H9 (cell line): Measurements from ENCODE around the gene AP4B1. TPM values are rescaled to one million over a fixed set of nuclear protein-coding genes. Genes with fewer than 3 reads are reported as not detected.

Experiments
- DNase-seq: peaks from one replicate; pipeline ENCODE4 v3.0.0-alpha.2; 2017
- H2AFZ ChIP-seq: one replicate; pipeline ENCODE4 v1.6.1; 2013; ENCODE audit warnings: mild to moderate bottlenecking, low read length, control low read depth, moderate library complexity
- H2AK5ac ChIP-seq: 2 replicates; pipeline ENCODE4 v1.6.1; 2013; ENCODE audit warnings: low read length, control low read depth, mixed read lengths; ENCODE audit not compliant: insufficient read length
- H2BK120ac ChIP-seq: one replicate; pipeline ENCODE4 v1.6.1; 2013; ENCODE audit warnings: low read depth, mild to moderate bottlenecking, low read length, control low read depth, inconsistent platforms; ENCODE audit not compliant: poor library complexity, severe bottlenecking
- H2BK12ac ChIP-seq: 2 replicates; pipeline ENCODE4 v1.6.1; 2013; ENCODE audit warnings: low read length, control low read depth, mixed read lengths, low read depth; ENCODE audit not compliant: insufficient read length
- H2BK15ac ChIP-seq: 2 replicates; pipeline ENCODE4 v1.6.1; 2013; ENCODE audit warnings: low read depth, low read length, control low read depth
- H2BK20ac ChIP-seq: one replicate; pipeline ENCODE4 v1.6.1; 2013; ENCODE audit warnings: low read depth, mild to moderate bottlenecking, low read length, control low read depth, inconsistent platforms; ENCODE audit not compliant: poor library complexity, severe bottlenecking
- H2BK5ac ChIP-seq: 2 replicates; pipeline ENCODE4 v1.6.1; 2013; ENCODE audit warnings: low read length, control low read depth, mixed read lengths; ENCODE audit not compliant: insufficient read length
- H3K14ac ChIP-seq: 2 replicates; pipeline ENCODE4 v1.6.1; 2013; ENCODE audit warnings: low read length, control low read depth; ENCODE audit not compliant: insufficient read depth
- H3K18ac ChIP-seq: 2 replicates; pipeline ENCODE4 v1.6.1; 2013; ENCODE audit warnings: low read depth, mild to moderate bottlenecking, mixed read lengths, low read length, control low read depth; ENCODE audit not compliant: insufficient read length
- H3K23ac ChIP-seq: 2 replicates; pipeline ENCODE4 v1.6.1; 2013; ENCODE audit warnings: low read length, control low read depth, mixed read lengths, low read depth; ENCODE audit not compliant: insufficient read length
- H3K23me2 ChIP-seq: 2 replicates; pipeline ENCODE4 v1.6.1; 2013; ENCODE audit warnings: low read depth, mild to moderate bottlenecking, mixed read lengths, low read length, control low read depth; ENCODE audit not compliant: insufficient read length, poor library complexity, severe bottlenecking
- H3K27ac ChIP-seq: 2 replicates; pipeline ENCODE4 v1.5.1; 2013; ENCODE audit warnings: low read length, control low read depth, mixed read lengths, low read depth; ENCODE audit not compliant: insufficient read length
- H3K27me3 ChIP-seq: 2 replicates; pipeline ENCODE4 v1.6.1; 2013; ENCODE audit warnings: low read length, control low read depth, inconsistent platforms; ENCODE audit not compliant: insufficient read depth
- H3K4ac ChIP-seq: 2 replicates; pipeline ENCODE4 v1.6.1; 2013; ENCODE audit warnings: low read depth, mild to moderate bottlenecking, control low read depth, inconsistent platforms, low read length, moderate library complexity
- H3K4me1 ChIP-seq: 2 replicates; pipeline ENCODE4 v1.6.1; 2013; ENCODE audit warnings: low read length, control low read depth, inconsistent platforms; ENCODE audit not compliant: insufficient read depth
- H3K4me2 ChIP-seq: 2 replicates; pipeline ENCODE4 v1.6.1; 2013; ENCODE audit warnings: low read length, control low read depth, mixed read lengths; ENCODE audit not compliant: insufficient read length, insufficient read depth
- H3K56ac ChIP-seq: 2 replicates; pipeline ENCODE4 v1.6.1; 2013; ENCODE audit warnings: low read depth, mild to moderate bottlenecking, mixed read lengths, low read length, control low read depth; ENCODE audit not compliant: insufficient read length
- H3K79me1 ChIP-seq: 2 replicates; pipeline ENCODE4 v1.6.1; 2013; ENCODE audit warnings: low read depth, mild to moderate bottlenecking, moderate library complexity, low read length, control low read depth, inconsistent platforms; ENCODE audit not compliant: insufficient read depth, poor library complexity, severe bottlenecking
- H3K79me2 ChIP-seq: 2 replicates; pipeline ENCODE4 v1.6.1; 2013; ENCODE audit warnings: low read length, control low read depth, inconsistent platforms; ENCODE audit not compliant: insufficient read depth
- H3K9ac ChIP-seq: 2 replicates; pipeline ENCODE4 v1.6.1; 2013; ENCODE audit warnings: low read length, control low read depth, mixed read lengths; ENCODE audit not compliant: insufficient read length; ENCODE audit errors: extremely low read depth
- H3K9me3 ChIP-seq: one replicate; pipeline ENCODE4 v1.6.1; 2013; ENCODE audit warnings: low read depth, low read length, inconsistent platforms; ENCODE audit not compliant: control insufficient read depth
- H3T11ph ChIP-seq: one replicate; pipeline ENCODE4 v1.6.1; 2013; ENCODE audit warnings: mild to moderate bottlenecking, low read length, control low read depth, inconsistent platforms
- H4K20me1 ChIP-seq: one replicate; pipeline ENCODE4 v1.6.1; 2013; ENCODE audit not compliant: control insufficient read depth, insufficient read length, insufficient read depth
- H4K5ac ChIP-seq: 2 replicates; pipeline ENCODE4 v1.6.1; 2013; ENCODE audit warnings: low read depth, mild to moderate bottlenecking, mixed read lengths, low read length, control low read depth; ENCODE audit not compliant: insufficient read length
- H4K8ac ChIP-seq: replicated peaks from 2 replicates; pipeline ENCODE4 v1.6.1; 2013; ENCODE audit warnings: low read length, control low read depth, mixed read lengths, low read depth; ENCODE audit not compliant: insufficient read length
- H4K91ac ChIP-seq: 2 replicates; pipeline ENCODE4 v1.6.1; 2013; ENCODE audit warnings: low read depth, mild to moderate bottlenecking, moderate library complexity, mixed read lengths, low read length, control low read depth; ENCODE audit not compliant: insufficient read length
- H3K27ac Mint-ChIP-seq, 3 experiments: 2 replicates in 2 of 3; 3 replicates in 1 of 3; pipeline ENCODE4 v1.8.0; 2020 to 2021; ENCODE audit warnings: mixed read lengths in 3 of 3, mild to moderate bottlenecking in 1 of 3, moderate library complexity in 1 of 3
- H3K27me3 Mint-ChIP-seq: 2 replicates; pipeline ENCODE4 v1.8.0; 2021; ENCODE audit warnings: low read depth, mild to moderate bottlenecking, moderate library complexity, mixed read lengths
- H3K36me3 Mint-ChIP-seq, 3 experiments: 2 replicates in 2 of 3; 3 replicates in 1 of 3; pipeline ENCODE4 v1.8.0; 2020 to 2021; ENCODE audit warnings: low read depth in 3 of 3, mixed read lengths in 3 of 3; ENCODE audit not compliant: insufficient read depth in 1 of 3
- H3K4me1 Mint-ChIP-seq, 2 experiments: 2 replicates each; pipeline ENCODE4 v1.8.0; 2020; ENCODE audit warnings: mixed read lengths in 2 of 2
- H3K4me3 Mint-ChIP-seq, 2 experiments: 2 replicates in 1 of 2; 3 replicates in 1 of 2; pipeline ENCODE4 v1.8.0; 2020 to 2021; ENCODE audit warnings: mild to moderate bottlenecking in 2 of 2, mixed read lengths in 2 of 2, moderate library complexity in 1 of 2
- H3K9me3 Mint-ChIP-seq, 2 experiments: 2 replicates in 1 of 2; 3 replicates in 1 of 2; pipeline ENCODE4 v1.8.0; 2020; ENCODE audit warnings: mild to moderate bottlenecking in 2 of 2, mixed read lengths in 2 of 2, moderate library complexity in 1 of 2
- CTCF ChIP-seq: fragments of 200-600 bp; sonication (generic); conservative IDR thresholded peaks from 3 replicates; pipeline ENCODE4 v1.8.0; 2021; ENCODE audit warnings: antibody characterized with exemption, mild to moderate bottlenecking
- total RNA-seq: library from RNA; stranded (reverse); gene quantifications from 2 replicates; pipeline ENCODE4 v1.2.1, GENCODE V29; 2021

AP4B1 gene
- total RNA-seq, 1 experiment from 2014 or later, result 19.3 TPM

DNA sequence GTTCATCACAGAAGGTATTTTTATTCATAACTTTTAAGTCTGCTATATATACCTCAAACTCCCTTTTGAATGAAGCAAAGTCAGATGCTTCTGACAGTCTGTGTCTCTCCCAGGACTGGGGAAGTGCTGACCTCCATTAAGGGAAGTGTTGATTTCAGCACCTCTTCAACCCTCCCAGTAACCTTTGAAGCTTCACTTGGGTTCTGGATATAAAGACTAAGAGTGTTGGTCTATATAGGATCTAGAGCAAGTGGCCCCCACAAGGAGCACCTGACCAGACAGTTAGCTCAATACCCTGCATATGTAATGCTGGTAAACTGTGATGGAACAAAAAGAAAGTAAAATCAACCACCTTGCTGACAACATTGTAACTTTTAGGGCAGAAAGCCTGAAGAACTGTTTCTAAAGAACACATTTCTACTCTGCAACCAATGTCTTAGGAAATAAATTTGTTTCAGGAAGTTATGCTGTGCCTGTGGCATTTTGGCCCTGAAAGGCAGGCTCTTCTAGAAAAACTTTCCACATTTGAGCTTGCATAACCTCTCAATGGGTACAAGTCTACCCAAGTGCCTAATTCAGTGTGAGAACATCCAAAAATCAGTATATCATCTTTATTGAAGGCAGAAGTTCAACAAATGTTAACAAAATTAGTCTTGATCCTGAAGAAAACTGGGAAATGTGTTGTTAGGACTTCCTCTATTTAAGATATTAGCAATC lies 32.2 kb downstream of the AP4B1 start:
- Histone ChIP-seq H2BK120ac (no peak overlapping the region), H3K9me3 (no peaks in the 10 kb centered on the region), H2BK12ac (no peak overlapping the region), H3K23ac (no peak overlapping the region), H4K91ac (no peak overlapping the region), H3K4me1 (no peaks in the 10 kb centered on the region), H3K79me2 (no peaks in the 10 kb centered on the region), H3K4ac (no peak overlapping the region), H2BK15ac (no peak overlapping the region), H4K5ac (no peak overlapping the region), H3K14ac (no peak overlapping the region), H3K9ac (no peak overlapping the region), H4K20me1 (no peaks in the 10 kb centered on the region), H3K18ac (no peak overlapping the region), H2AK5ac (no peak overlapping the region), H4K8ac (no peak overlapping the region), H3K27me3 (no peaks in the 10 kb centered on the region), H3K56ac (no peak overlapping the region), H3K4me2 (no peak overlapping the region), H2BK5ac (no peak overlapping the region), H3T11ph (no peak overlapping the region), H3K27ac (no peak overlapping the region), H3K23me2 (no peaks in the 10 kb centered on the region), H2BK20ac (no peak overlapping the region), H3K79me1 (no peaks in the 10 kb centered on the region), H2AFZ (no peak overlapping the region)
- no peak overlapping the region for H3K4me3 Mint-ChIP-seq
- DNase-seq, result no peak
- H3K9me3 Mint-ChIP-seq, result no peaks in the 10 kb centered on the region
- H3K27me3 Mint-ChIP-seq, result no peaks in the 10 kb centered on the region
- H3K4me1 Mint-ChIP-seq, result no peaks in the 10 kb centered on the region
- no peak overlapping the region for H3K27ac Mint-ChIP-seq
- TF ChIP-seq CTCF, result no peak
- H3K36me3 Mint-ChIP-seq, result no peaks in the 10 kb centered on the region
